ENCODE measurements around the gene SMAD6.

The SMAD6 gene

GRCh38 chr15:66783725-66784124 lies 81.7 kb downstream of the SMAD6 start:
- no peak for DNase-seq (ENCODE audit: low spot score)
- no peak for TF ChIP-seq CTCF (IDR thresholded peaks at IDR 0.05; ENCODE audit: extremely low read depth, missing control alignments)

- DNase-seq (ENCODE audit: low spot score) = no peak
- TF ChIP-seq CTCF (IDR thresholded peaks at IDR 0.05; ENCODE audit: extremely low read depth, missing control alignments) = no peak
These were observed 82.1 kb downstream of the SMAD6 start for GRCh38 chr15:66784174-66784573.

- no peak for DNase-seq (ENCODE audit: low spot score)
- TF ChIP-seq CTCF (IDR thresholded peaks at IDR 0.05; ENCODE audit: extremely low read depth, missing control alignments) = no peak
These were observed 83.6 kb downstream of the SMAD6 start for GRCh38 chr15:66785637-66786036.

- no peak for DNase-seq (ENCODE audit: low spot score)
- TF ChIP-seq CTCF (IDR thresholded peaks at IDR 0.05; ENCODE audit: extremely low read depth, missing control alignments) = no peak
These were observed 84.2 kb downstream of the SMAD6 start for GRCh38 chr15:66786222-66786621.

- no peak for DNase-seq (ENCODE audit: low spot score)
- no peak for TF ChIP-seq CTCF (IDR thresholded peaks at IDR 0.05; ENCODE audit: extremely low read depth, missing control alignments)
These were observed 84.9 kb downstream of the SMAD6 start for GRCh38 chr15:66786708-66787488.

GRCh38 chr15:66787489-66787871 lies 85.4 kb downstream of the SMAD6 start:
- no peak for TF ChIP-seq CTCF (IDR thresholded peaks at IDR 0.05; ENCODE audit: extremely low read depth, missing control alignments)
- no peak for DNase-seq (ENCODE audit: low spot score)

GRCh38 chr15:66788024-66788423 lies 86.0 kb downstream of the SMAD6 start:
- TF ChIP-seq CTCF (IDR thresholded peaks at IDR 0.05; ENCODE audit: extremely low read depth, missing control alignments) = no peak
- no peak for DNase-seq (ENCODE audit: low spot score)

Data from GM20000 (cell line).